ENCODE data around the gene CUTC.

CUTC gene

DNA sequence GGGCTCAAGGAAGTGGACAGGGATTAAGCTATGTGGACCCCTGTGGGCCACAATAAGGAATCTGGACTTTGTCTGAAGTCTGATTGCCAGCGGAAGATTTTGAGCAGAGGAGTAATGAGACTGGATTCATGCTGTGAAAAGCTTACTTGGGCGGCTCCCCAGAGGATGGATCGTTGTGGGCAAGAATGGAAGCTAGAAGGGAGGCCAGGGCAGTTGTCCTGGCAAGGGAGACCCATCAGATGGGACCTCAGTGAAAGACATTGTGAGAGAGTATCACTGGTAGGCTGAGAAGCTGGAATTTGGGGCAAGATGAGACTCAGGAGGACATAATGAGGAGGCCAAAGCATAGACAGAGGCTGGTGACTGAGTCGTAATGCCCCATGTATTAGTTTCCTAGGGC lies 66.0 kb downstream of the CUTC start:
- H3K4me2 ChIP-seq (ENCODE audit: low read depth, low read length) = no peak overlapping the region
- H3K27me3 ChIP-seq (replicated peaks; ENCODE audit: insufficient read depth, low read length) = no peaks in the 10 kb centered on the region
- H2AFZ ChIP-seq (ENCODE audit: low read length) = no peak overlapping the region
- no peaks in the 10 kb centered on the region for H3K4me1 ChIP-seq (ENCODE audit: low read length)
- no peaks in the 10 kb centered on the region for H3K36me3 ChIP-seq (replicated peaks; ENCODE audit: insufficient read depth, low read length)
- no peak overlapping the region for H3K9ac ChIP-seq (ENCODE audit: low read length)
- H3K27ac ChIP-seq (ENCODE audit: low read length) = no peak overlapping the region
- no peaks in the 10 kb centered on the region for H3K9me2 ChIP-seq (replicated peaks; ENCODE audit: insufficient read depth, low read length)
- H3K9me3 ChIP-seq (replicated peaks; ENCODE audit: insufficient read depth, low read length) = no peaks in the 10 kb centered on the region
- H3K4me3 ChIP-seq (ENCODE audit: low read length) = no peak overlapping the region
- H4K20me1 ChIP-seq (ENCODE audit: insufficient read depth, low read length) = no peaks in the 10 kb centered on the region
- no peaks in the 10 kb centered on the region for H3F3A ChIP-seq (ENCODE audit: insufficient read depth, low read length)
- DNase-seq = no peak
- no peaks in the 10 kb centered on the region for H3K79me2 ChIP-seq (ENCODE audit: low read length)
- TF ChIP-seq EZH2 (optimal IDR thresholded peaks at IDR 0.05; ENCODE audit: low read depth, low read length) (no peak), EZH2phosphoT487 (IDR thresholded peaks at IDR 0.05; ENCODE audit: low read length) (no peak)
- TF ChIP-seq, protein P1, sequence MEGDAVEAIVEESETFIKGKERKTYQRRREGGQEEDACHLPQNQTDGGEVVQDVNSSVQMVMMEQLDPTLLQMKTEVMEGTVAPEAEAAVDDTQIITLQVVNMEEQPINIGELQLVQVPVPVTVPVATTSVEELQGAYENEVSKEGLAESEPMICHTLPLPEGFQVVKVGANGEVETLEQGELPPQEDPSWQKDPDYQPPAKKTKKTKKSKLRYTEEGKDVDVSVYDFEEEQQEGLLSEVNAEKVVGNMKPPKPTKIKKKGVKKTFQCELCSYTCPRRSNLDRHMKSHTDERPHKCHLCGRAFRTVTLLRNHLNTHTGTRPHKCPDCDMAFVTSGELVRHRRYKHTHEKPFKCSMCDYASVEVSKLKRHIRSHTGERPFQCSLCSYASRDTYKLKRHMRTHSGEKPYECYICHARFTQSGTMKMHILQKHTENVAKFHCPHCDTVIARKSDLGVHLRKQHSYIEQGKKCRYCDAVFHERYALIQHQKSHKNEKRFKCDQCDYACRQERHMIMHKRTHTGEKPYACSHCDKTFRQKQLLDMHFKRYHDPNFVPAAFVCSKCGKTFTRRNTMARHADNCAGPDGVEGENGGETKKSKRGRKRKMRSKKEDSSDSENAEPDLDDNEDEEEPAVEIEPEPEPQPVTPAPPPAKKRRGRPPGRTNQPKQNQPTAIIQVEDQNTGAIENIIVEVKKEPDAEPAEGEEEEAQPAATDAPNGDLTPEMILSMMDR (IDR thresholded peaks at IDR 0.05; ENCODE audit: low read length) = no peak

DNA sequence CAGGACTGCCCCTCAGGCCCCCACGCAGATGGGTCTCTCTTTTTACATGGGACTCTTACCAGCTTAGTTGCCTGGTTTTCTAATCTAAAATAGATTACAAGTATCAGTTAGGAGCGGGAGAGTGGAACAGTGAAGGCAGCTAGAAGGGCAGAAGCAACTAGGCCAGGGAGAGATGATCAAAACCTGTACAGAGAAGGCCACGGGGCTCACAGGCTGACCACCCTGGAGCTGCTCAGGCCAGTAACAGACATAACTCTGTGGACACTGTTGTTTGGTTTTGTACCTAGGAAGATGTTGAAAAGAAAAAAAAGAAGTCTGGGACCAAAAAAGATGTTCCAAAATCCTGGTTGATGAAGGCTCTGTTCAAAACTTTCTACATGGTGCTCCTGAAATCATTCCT lies 66.9 kb downstream of the CUTC start:
- Histone ChIP-seq H3K4me3 (ENCODE audit: low read length) (no peak overlapping the region), H3K9me2 (replicated peaks; ENCODE audit: insufficient read depth, low read length) (no peaks in the 10 kb centered on the region), H2AFZ (ENCODE audit: low read length) (no peak overlapping the region), H3K36me3 (replicated peaks; ENCODE audit: insufficient read depth, low read length) (no peaks in the 10 kb centered on the region), H3K4me2 (ENCODE audit: low read depth, low read length) (no peak overlapping the region), H4K20me1 (ENCODE audit: insufficient read depth, low read length) (no peaks in the 10 kb centered on the region), H3K27ac (ENCODE audit: low read length) (no peak overlapping the region), H3K27me3 (replicated peaks; ENCODE audit: insufficient read depth, low read length) (no peaks in the 10 kb centered on the region), H3K79me2 (ENCODE audit: low read length) (no peaks in the 10 kb centered on the region), H3K4me1 (ENCODE audit: low read length) (no peaks in the 10 kb centered on the region), H3F3A (ENCODE audit: insufficient read depth, low read length) (no peaks in the 10 kb centered on the region), H3K9ac (ENCODE audit: low read length) (no peak overlapping the region), H3K9me3 (replicated peaks; ENCODE audit: insufficient read depth, low read length) (no peaks in the 10 kb centered on the region)
- DNase-seq = no peak
- TF ChIP-seq EZH2 (optimal IDR thresholded peaks at IDR 0.05; ENCODE audit: low read depth, low read length) = no peak
- TF ChIP-seq, protein P1 (IDR thresholded peaks at IDR 0.05; ENCODE audit: low read length) = no peak
- no peak for TF ChIP-seq EZH2phosphoT487 (IDR thresholded peaks at IDR 0.05; ENCODE audit: low read length)

DNA sequence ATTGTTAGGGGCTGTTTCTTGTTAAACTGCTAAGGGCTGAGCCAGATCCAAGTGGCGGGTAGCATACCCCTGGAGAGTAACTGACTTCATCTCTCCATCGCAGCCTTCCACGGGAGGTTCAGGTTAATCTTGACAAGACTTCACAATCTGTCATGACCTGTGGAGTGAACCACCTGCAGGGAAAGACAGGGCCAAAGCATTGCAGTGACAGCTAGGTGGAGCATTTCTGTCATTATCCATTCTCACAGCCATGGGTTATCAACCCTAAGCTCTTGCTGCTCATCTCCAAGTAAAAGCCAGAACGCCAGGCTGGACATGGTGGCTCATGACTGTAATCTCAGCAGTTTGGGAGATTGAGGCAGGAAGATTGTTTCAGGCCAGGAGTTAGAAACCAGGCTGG lies 67.6 kb downstream of the CUTC start:
- H3K27me3 ChIP-seq (replicated peaks; ENCODE audit: insufficient read depth, low read length) = no peaks in the 10 kb centered on the region
- no peak overlapping the region for H3K4me2 ChIP-seq (ENCODE audit: low read depth, low read length)
- DNase-seq = no peak
- no peak overlapping the region for H3K27ac ChIP-seq (ENCODE audit: low read length)
- no peaks in the 10 kb centered on the region for H3K4me1 ChIP-seq (ENCODE audit: low read length)
- no peaks in the 10 kb centered on the region for H4K20me1 ChIP-seq (ENCODE audit: insufficient read depth, low read length)
- no peak overlapping the region for H3K9ac ChIP-seq (ENCODE audit: low read length)
- no peak overlapping the region for H3K4me3 ChIP-seq (ENCODE audit: low read length)
- TF ChIP-seq EZH2phosphoT487 (IDR thresholded peaks at IDR 0.05; ENCODE audit: low read length) (no peak), EZH2 (optimal IDR thresholded peaks at IDR 0.05; ENCODE audit: low read depth, low read length) (no peak)
- no peak overlapping the region for H2AFZ ChIP-seq (ENCODE audit: low read length)
- H3K9me3 ChIP-seq (replicated peaks; ENCODE audit: insufficient read depth, low read length) = no peaks in the 10 kb centered on the region
- H3K79me2 ChIP-seq (ENCODE audit: low read length) = no peaks in the 10 kb centered on the region
- H3F3A ChIP-seq (ENCODE audit: insufficient read depth, low read length) = no peaks in the 10 kb centered on the region
- H3K9me2 ChIP-seq (replicated peaks; ENCODE audit: insufficient read depth, low read length) = no peaks in the 10 kb centered on the region
- H3K36me3 ChIP-seq (replicated peaks; ENCODE audit: insufficient read depth, low read length) = no peaks in the 10 kb centered on the region

DNA sequence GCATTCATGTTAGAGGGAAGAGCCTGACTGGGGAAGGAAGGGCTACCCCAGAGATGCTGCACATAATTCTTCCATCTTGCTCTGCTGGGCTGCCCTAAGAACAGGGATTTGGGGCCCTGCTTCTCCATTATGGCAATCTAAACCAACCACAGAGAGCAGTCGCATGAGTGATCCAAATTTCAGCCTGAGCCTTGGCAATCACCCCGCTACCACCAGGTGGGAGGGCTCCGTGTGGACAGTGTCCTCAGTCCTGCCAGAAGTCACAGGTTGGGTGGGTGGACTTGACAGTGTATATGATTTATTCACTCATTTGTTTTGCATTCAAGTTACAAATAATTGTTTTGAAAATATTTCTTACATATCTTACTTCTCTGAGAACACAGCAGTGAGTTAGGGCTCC lies 72.4 kb downstream of the CUTC start:
- no peaks in the 10 kb centered on the region for H3K9me2 ChIP-seq (replicated peaks; ENCODE audit: insufficient read depth, low read length)
- H3F3A ChIP-seq (ENCODE audit: insufficient read depth, low read length) = no peaks in the 10 kb centered on the region
- no peak overlapping the region for H2AFZ ChIP-seq (ENCODE audit: low read length)
- TF ChIP-seq, protein P1 (IDR thresholded peaks at IDR 0.05; ENCODE audit: low read length) = no peak
- TF ChIP-seq EZH2 (optimal IDR thresholded peaks at IDR 0.05; ENCODE audit: low read depth, low read length) = no peak
- TF ChIP-seq EZH2phosphoT487 (IDR thresholded peaks at IDR 0.05; ENCODE audit: low read length) = no peak
- no peaks in the 10 kb centered on the region for H3K79me2 ChIP-seq (ENCODE audit: low read length)
- H3K27ac ChIP-seq (ENCODE audit: low read length) = no peak overlapping the region
- no peaks in the 10 kb centered on the region for H3K4me1 ChIP-seq (ENCODE audit: low read length)
- H3K4me3 ChIP-seq (ENCODE audit: low read length) = no peak overlapping the region
- no peak for DNase-seq
- no peaks in the 10 kb centered on the region for H4K20me1 ChIP-seq (ENCODE audit: insufficient read depth, low read length)
- H3K36me3 ChIP-seq (replicated peaks; ENCODE audit: insufficient read depth, low read length) = no peaks in the 10 kb centered on the region
- H3K9me3 ChIP-seq (replicated peaks; ENCODE audit: insufficient read depth, low read length) = no peaks in the 10 kb centered on the region
- H3K27me3 ChIP-seq (replicated peaks; ENCODE audit: insufficient read depth, low read length) = no peaks in the 10 kb centered on the region
- H3K9ac ChIP-seq (ENCODE audit: low read length) = no peak overlapping the region
- H3K4me2 ChIP-seq (ENCODE audit: low read depth, low read length) = no peak overlapping the region

Data from MM.1S (cell line).